Measurements from ENCODE around the gene PBLD.

DNA sequence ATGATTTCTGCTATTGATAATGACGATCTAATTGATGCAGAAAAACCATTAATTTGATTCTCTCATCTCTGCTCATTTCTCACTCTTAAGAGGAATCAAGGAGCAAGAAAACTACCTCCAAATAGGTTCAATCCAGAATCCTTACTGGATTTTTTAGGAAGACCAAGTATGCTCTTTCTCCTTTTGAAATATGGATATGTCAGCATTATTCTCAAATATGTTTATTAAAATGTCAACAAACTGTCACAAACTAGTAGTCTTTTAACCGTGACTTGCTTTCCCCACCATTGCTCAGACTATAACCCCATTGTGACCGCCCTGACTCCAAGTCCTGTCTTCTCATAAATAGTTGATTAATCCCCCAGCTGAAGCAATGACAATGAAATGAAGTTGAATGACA lies 99.7 kb downstream of the PBLD start:
- TF ChIP-seq GATAD2A (IDR thresholded peaks at IDR 0.05) (no peak), ZNF232 (CRISPR knock-in tag; IDR thresholded peaks at IDR 0.05) (no peak), ATF7 (IDR thresholded peaks at IDR 0.05) (no peak), CEBPB (tag; IDR thresholded peaks at IDR 0.05) (no peak), CBX8 (IDR thresholded peaks at IDR 0.05; ENCODE audit: borderline replicate concordance, extremely low read depth, low read depth, low read length, poor library complexity, severe bottlenecking) (no peak), TCF7 (IDR thresholded peaks at IDR 0.05; ENCODE audit: borderline replicate concordance) (no peak), RAD21 (CRISPR knock-in tag; conservative IDR thresholded peaks at IDR 0.05 in 1 of 2, IDR thresholded peaks at IDR 0.05 in 1 of 2) (no peak), JUND (IDR thresholded peaks at IDR 0.05; ENCODE audit: borderline replicate concordance, low read depth, low read length) (no peak), JUND (tag; IDR thresholded peaks at IDR 0.05; ENCODE audit: borderline replicate concordance, low read depth, low read length) (no peak), ATF2 (CRISPR knock-in tag; IDR thresholded peaks at IDR 0.05) (no peak), YBX1 (IDR thresholded peaks at IDR 0.05) (no peak)
- TF ChIP-seq, protein P1, sequence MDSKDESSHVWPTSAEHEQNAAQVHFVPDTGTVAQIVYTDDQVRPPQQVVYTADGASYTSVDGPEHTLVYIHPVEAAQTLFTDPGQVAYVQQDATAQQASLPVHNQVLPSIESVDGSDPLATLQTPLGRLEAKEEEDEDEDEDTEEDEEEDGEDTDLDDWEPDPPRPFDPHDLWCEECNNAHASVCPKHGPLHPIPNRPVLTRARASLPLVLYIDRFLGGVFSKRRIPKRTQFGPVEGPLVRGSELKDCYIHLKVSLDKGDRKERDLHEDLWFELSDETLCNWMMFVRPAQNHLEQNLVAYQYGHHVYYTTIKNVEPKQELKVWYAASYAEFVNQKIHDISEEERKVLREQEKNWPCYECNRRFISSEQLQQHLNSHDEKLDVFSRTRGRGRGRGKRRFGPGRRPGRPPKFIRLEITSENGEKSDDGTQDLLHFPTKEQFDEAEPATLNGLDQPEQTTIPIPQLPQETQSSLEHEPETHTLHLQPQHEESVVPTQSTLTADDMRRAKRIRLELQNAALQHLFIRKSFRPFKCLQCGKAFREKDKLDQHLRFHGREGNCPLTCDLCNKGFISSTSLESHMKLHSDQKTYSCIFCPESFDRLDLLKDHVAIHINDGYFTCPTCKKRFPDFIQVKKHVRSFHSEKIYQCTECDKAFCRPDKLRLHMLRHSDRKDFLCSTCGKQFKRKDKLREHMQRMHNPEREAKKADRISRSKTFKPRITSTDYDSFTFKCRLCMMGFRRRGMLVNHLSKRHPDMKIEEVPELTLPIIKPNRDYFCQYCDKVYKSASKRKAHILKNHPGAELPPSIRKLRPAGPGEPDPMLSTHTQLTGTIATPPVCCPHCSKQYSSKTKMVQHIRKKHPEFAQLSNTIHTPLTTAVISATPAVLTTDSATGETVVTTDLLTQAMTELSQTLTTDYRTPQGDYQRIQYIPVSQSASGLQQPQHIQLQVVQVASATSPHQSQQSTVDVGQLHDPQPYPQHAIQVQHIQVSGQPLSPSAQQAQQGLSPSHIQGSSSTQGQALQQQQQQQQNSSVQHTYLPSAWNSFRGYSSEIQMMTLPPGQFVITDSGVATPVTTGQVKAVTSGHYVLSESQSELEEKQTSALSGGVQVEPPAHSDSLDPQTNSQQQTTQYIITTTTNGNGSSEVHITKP (IDR thresholded peaks at IDR 0.05; ENCODE audit: partially characterized antibody): no peak
- TF ChIP-seq, protein P2, sequence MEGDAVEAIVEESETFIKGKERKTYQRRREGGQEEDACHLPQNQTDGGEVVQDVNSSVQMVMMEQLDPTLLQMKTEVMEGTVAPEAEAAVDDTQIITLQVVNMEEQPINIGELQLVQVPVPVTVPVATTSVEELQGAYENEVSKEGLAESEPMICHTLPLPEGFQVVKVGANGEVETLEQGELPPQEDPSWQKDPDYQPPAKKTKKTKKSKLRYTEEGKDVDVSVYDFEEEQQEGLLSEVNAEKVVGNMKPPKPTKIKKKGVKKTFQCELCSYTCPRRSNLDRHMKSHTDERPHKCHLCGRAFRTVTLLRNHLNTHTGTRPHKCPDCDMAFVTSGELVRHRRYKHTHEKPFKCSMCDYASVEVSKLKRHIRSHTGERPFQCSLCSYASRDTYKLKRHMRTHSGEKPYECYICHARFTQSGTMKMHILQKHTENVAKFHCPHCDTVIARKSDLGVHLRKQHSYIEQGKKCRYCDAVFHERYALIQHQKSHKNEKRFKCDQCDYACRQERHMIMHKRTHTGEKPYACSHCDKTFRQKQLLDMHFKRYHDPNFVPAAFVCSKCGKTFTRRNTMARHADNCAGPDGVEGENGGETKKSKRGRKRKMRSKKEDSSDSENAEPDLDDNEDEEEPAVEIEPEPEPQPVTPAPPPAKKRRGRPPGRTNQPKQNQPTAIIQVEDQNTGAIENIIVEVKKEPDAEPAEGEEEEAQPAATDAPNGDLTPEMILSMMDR (IDR thresholded peaks at IDR 0.05 in 2 of 3, conservative IDR thresholded peaks at IDR 0.05 in 1 of 3; ENCODE audit: insufficient read depth in 2 of 3, low read depth in 1 of 3, low read length in 3 of 3): no peak
